ENCODE data around the gene RNF183.

Gene RNF183, protein sequence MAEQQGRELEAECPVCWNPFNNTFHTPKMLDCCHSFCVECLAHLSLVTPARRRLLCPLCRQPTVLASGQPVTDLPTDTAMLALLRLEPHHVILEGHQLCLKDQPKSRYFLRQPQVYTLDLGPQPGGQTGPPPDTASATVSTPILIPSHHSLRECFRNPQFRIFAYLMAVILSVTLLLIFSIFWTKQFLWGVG

DNA sequence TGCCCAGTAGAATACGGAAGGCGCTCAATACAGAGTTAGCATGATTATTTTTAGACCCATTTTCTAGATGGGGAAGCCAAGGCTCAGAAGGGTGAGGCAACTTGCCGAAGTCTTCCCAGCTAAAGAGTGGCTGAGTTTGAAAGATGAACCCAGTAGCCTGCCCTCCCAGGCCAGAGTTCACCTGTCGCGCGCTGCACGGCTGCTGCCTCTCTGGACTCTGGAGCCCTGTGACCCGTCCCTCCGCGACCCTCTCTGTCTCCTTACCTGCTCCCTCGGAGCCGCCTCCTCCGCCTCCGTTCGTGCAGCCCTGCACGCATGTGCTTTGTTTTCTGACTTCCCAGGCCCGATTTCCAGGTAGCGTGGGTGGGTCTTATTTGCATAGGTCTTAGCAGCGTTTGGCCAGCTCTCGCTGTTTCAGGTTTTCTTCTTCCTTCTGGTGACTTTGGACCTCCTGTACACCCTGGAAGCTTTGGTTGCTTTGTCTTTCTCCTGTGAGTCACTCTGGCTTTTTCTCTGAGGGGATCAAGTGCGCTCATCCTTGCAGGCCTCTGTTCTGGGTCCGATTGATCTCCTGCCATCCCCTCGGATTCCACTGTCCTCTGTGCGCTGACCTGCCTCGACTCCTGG lies at the start of gene RNF183:
TSS of gene RNF183 (minus strand) at position 585 of the 627 bp plus-strand sequence. CDS start 5,192 bp downstream, outside the sequence.
- DNase-seq: no peak

DNA sequence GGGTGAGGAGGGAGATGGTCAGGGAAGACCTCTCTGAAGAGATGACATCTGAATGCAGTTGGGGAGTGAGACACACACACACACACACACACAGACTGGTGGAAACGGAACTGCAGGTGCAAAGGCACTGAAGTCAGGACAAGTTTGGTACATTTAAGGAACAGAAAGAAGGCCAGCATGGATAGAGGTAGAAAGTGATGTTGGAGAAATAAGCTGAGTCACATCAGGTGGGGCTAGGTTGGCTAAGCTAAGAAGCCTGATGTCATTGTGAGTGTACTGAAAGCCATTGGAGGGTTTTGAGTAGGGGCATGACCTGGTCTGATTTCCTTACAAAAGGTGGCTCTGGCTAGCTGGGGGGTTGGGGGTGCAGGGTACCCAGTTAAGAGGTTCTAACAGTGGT lies 49.2 kb upstream of the RNF183 start:
- DNase-seq: no peak

DNA sequence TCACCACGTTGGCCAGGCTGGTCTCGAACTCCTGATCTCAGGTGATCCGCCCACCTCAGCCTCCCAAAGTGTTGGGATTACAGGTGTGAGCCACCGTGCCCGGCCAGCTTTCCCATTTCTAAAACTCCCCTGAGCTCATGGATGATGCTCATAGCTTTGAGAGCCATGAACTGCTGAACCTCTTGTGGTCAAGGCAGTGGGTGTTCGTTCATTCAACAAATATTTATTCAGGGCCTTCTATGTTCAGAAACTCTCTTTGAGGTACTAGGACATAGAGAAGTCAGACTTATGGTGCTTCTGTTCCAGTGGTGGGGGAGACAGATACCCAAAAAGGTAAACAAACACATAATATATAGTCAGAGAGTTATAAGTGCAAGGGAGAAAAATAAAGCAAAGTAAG lies 48.8 kb upstream of the RNF183 start:
- DNase-seq: no peak

DNA sequence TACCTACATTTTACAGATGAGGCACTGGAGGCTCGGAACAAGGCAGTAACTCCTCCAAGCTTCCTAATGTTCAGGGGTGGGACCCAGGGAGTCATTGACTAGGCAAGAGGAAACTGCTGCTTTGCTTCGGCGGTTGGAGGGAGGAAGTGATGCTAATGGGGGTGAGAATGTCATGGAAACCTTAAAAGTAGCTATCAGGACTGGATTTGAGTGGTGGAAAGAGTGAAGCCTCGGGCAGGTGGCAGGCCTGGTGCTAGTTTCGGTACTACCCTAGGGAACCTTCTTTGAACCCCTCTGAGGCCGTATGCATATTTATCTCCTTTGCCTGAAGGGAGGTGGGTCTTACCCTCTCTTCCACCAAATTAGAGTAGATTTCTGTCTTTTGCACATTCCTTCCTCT lies 47.8 kb upstream of the RNF183 start:
- no peak for DNase-seq

DNA sequence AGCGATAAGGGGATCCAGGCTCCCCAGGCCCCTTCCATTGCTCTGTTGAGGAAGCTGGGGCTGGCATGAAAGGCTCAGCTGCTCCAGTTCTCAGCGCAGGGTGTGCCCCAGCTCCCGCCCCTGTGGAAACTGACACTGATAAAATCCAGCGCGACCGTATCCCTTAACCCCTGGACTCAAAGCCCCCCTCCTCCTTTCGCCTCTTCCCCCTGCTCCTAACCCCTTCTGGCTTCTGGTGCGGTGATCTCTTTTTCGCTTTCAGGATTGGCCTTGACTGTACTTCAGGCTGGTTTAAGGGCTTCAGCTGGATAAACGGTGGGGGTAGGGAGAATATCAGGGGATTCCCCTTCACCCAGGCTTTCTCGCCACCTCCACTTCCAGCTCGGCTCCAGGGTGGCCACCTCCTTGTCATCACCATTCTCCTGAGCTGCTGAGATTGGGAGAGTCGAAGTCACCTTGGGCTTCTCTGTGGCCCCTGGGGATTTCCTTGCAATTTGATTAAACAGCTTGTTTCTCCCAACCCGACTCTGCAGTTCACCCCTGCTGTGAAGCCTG lies 47.0 kb upstream of the RNF183 start:
- DNase-seq: no peak

DNA sequence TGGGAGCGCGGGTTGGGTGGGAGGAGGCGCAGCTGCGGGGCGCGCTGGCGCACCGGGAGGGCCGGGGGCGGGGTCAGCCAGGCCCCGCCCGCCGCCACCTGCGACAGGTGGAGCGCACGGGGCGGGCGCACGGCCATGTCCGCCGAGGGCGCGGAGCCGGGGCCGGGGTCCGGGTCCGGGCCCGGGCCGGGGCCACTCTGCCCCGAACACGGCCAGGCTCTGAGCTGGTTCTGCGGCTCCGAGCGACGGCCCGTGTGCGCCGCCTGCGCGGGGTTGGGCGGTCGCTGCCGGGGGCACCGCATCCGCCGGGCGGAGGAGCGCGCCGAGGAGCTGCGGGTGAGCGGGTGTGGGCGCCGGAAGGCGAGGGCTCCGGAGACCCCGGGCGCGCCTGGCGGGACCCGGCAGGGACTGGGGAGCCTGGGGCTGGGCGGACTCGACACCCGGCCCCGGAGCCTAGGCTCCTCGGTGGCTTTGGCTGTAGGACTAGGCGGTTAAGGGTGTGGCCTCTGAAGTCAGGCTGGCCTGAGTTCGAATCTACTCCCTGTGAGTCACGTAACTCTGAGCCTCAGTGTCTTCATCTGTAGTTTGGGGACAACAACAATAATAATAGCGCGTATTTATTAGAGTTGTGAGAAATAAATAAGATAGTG lies 46.4 kb upstream of the RNF183 start, which contains the start of gene BSPRY:
TSS of gene BSPRY (plus strand) at position 97 of the 650 bp plus-strand sequence. CDS start at position 136, 39 bp downstream.
- no peak for DNase-seq

DNA sequence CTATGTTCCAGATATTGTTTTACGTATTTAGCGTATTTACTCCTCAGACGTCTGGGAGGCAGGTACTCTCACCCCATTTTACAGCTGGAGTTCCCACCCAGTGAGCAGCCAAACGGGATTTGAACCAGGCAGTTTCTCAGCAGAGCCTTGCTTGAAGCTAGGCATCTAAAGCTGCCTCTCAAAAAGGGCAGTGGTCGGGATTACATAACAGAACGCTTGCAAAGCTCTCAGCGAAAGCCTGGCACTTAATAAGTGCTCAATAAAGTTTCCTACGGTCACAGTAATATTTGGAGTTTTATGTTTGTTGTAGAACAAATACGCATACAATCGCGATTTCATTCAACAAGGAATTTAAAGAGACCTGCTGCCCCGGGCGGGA lies 45.9 kb upstream of the RNF183 start:
- no peak for DNase-seq

DNA sequence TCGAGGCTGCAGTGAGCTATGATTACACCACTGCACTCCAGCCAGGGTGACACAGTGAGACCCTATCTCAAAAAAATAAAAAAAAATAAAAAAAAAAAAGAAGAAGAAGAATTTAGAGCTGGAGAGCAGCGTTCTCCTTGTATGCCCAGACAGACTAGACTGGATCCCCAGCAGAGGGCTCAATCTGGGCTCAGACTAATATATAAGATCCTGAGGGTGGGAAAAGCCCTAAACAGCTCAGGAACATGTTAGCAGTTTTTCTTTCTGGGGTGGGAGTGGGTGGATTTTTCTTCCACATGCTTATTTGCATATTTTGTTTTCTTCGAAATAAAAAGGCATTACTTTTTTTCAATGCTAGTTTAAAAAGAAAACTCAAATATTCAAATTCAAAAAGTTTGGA lies 45.3 kb upstream of the RNF183 start:
- no peak for DNase-seq

DNA sequence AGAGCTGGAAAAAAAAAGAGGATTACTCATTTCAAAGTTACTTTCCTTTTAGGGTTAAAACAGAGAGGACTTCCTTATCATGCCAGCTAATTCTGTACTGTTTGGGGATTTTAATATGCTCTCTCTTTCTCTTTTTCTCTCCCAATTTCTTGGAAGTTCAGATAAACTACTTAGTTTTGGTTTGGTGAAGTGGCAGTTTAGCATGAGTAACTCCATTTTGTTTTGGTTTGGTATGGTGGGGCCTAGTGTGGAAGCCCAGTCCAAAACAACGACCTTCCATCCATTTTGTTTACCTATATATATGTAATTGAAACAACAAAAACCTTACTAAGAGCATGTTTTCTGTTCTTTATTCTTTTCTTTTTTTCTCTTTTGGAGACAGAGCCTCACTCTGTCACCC lies 42.5 kb upstream of the RNF183 start:
- DNase-seq: no peak

DNA sequence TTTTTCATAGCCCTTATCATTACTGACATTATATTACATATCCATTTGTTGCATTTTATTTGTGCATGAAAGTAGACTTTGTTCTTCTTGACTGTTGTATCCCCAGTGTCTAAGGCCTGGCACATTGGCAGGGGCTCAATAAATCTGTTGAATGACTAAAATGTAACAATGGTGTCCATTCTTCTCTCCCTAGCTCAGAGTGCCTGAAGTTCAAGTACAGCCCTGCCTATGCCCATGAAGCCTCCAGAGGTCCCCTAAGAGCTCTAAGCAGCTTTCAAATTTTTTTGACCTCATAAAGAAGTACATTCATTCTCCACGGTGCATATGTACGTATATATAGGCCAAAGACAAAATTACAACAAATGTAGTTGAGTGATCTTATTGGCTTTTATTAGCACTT lies 42.0 kb upstream of the RNF183 start:
- DNase-seq: no peak

DNA sequence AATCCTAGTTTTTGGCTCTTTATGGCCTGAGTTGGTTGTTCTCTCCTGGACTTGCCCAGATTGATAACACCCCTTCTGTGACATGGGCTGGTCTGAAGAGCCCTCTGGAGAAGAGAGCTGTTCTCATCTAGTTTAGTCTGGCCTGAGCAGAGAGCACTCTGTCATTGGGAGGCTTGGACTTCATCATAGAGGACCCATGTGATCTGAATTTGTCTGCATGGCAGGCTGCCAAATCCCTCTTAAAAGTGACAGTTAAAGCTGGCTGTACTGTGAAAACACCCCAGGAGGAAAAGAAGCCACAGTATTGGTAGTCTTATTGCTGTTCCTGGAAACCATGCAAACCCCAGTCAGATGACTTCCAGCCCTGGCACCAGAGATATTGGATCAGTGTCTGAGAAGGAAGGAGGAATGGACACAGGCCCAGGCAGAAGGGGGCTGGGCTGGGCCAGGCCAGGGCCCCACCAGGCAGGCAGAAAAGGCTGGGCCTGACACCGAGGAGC lies 40.6 kb upstream of the RNF183 start:
- DNase-seq: peak; percentile 77 to 78

DNA sequence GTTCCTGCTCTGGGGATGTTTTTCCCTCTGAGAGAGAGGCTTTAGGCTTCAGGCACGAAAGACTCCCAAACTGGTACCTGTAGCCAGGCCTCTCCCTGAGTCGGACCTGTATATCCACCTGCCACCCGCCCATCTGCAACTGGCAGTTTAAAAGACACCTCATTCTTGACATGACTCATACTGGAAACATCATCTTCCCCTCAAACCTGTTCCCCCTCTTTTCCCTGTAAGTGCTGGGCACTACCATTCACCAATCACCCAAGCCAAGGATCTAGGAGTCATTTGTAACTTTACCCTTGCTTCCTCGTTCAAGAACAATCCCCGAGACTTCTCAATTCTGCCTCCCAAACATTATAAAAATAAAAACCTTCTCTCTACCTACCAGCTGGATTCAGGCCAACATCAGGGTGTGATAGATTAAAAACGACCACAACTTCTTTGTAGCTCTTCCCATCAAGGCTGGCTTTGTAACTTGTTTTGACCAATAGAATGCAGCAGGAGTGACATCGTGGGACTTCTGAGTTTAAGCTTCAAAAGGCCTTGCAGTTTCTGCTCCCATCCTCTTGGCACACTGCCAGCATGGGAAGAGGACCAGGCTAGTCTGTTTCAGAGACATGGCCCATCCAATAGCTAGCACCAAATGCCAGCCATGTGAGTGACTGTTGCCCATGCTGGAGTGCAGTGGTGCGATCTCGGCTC lies 38.7 kb upstream of the RNF183 start:
- DNase-seq: no peak

DNA sequence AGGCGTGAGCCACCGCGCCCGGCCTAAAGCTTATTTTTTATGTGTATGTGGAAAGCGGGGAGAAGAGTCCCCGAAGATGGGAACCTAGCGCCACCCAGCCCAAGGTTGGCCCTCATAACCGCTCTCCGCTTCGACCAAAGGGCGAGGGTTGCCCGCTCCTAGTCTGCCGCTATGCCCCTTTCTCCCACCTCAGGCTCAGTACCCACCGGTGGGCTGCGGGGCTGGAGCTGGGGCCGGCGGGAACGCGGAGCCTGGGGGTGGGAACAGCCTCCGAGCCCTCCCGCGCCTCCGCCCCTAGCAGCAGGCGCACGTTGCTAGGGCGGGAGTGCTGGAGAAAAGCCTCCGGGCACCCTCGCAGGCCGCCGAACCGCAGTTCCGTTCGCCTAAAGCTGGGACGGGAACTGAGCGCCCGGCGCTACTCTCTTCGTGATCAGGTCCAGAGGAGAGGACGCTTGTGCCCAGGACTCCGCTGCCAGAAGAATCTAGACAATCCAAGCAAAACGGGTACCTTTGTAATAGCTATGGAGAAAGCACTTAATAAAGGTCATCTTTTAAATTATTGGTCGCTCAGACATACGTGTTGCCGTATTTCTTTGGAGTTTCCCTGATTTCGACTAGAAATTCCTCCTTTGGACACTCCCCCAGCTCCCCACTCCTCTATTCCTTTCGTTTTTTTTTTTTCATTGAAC lies 37.0 kb upstream of the RNF183 start, which contains the start of gene WDR31:
TSS of gene WDR31 (minus strand) at position 265 of the 689 bp plus-strand sequence. CDS start 8,253 bp downstream, outside the sequence.
- peak; percentile 25 to 55 for DNase-seq

DNA sequence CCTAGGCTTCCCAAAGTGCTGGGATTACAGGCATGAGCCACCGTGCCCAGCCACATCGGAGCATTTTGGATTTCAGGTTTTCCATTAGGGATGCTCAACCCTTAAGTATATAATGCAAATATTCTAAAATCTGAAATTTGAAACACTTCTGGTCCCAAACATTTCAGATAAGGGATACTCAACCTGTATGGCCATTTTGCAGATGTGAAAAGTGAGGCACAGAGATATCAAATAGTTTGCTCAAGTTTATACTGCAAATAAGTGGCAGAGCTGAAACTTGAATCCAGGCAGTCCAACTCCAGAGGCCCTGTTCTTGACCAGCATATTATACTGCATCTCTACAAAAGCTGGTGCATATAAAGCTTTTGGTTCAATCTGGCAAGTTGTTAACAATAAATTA lies 34.5 kb upstream of the RNF183 start:
- no peak for DNase-seq

DNA sequence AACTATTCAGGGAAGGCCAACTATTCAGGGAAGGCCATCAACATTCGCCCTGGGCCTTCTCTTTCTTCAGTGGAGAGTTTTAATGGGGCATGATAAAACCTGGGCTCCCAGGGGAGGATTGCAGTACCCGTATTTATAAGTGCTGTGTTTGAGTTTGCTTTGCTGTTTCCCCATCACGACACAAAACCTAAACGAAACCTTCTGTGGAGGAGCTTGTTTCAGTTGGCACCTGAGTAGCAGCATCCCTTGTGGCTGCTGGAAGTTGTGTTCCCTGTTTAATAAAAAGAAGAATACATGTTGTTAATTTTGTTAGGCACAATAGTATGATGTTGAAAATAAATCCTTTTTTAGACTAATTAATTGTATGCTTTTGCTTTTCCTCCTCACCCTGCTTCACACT lies 28.6 kb upstream of the RNF183 start:
- DNase-seq: no peak

DNA sequence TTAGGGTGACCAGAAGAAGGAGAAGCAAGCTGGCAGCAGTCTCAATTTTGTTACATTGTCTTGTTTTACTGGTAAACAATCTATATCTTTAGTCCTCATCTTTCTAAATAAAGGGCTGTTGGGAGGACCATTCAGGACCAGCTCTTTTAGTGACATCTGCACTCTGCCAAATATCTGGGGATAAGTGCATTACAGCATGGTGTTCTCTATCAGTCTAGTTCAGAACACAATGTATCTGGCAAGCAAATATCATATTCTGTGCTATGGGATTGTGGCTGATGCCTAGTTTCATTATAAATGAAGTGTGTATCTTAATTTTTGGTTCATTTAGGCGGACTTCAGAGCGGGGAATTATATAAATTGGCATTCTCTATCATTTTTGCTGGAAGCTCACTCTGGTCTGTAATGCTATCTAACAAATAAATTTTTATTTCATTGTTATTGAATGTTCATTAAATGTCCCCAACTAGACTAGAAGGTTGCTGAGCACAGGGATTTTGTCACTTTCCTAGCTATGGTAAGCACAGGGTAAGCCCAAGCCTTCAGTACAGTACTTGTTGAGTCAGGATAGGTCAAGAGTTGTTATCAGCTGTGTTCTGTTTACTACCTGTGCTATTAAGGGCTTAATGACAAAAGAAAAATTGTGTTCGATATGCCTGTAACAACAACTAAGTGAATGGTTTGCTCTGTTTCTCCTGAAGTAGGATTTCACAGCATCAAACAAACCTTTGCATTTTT lies 25.0 kb upstream of the RNF183 start:
- DNase-seq: no peak

DNA sequence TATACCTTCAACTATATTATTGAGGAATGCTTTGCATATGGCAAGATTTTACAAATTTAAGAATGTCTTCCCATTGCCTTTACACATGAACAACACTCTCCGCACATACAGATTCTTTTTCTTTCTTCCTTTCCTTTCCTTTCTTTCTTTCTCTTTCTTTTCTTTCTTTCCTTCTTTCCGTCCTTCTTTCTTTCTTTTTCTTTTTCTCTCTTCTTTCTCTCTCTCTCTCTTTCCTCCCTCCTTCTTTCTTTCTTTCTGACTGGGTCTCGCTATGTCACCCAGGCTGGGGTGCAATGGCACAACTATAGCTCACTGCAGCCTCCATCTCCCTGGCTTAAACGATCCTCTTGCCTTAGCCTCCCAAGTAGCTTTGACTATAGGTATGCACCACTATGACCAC lies 23.1 kb upstream of the RNF183 start:
- no peak for DNase-seq

DNA sequence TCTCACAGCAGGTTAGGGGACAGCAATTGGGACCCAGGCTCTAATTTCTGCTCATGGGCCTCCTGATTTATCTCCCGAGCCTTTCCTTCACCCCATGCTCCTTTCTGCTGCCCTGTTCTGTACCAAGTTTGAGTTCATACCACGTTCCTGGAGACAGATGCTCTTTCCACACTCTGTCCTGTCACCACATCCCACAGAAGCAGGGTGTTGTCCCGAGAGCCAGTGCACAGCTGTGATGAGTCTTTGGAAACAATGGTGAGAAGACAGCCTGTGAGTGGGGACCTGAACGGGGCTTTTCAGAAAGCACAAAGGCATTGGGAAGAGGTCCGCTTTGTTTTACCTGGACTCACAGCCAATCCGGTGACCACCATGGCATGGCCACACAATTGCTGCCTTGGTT lies 19.5 kb upstream of the RNF183 start:
- DNase-seq: no peak

DNA sequence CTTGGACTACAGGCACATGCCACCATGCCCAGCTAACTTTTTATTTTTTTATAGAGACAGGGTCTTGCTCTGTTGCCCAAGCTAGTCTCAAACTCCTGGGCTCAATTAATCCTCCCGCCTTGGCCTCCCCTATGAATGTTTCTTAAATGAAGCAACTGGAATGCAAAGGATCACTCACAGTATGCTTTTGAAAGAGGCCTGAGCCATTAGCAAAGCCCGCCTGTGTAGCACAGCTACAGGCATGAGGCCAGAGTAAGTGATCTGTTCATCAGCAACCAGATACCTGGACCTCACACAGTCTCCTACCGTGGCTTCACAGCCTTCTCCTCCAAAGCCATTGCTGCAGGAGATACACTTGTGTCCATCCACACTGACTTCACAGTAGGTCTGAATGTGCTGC lies 16.9 kb upstream of the RNF183 start:
- DNase-seq: no peak

DNA sequence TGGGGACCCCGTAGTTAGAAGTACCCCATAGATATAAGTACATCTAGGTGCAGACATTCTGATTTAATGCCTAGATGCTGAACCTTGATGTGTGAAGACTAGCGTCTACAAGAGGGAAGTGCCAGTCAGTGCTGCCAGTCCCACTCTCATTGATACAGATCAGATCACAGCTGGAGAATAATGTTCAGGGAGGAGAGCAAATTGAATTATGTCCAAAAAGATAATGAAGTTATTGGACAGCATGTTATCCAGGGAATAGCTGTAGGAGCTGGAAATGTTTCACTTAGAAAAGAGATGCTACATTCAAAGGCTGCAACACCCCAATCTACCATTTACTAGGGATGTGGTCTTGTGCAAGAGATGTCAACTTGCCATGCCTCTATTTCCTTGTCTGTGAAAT lies 15.9 kb upstream of the RNF183 start:
- no peak for DNase-seq

DNA sequence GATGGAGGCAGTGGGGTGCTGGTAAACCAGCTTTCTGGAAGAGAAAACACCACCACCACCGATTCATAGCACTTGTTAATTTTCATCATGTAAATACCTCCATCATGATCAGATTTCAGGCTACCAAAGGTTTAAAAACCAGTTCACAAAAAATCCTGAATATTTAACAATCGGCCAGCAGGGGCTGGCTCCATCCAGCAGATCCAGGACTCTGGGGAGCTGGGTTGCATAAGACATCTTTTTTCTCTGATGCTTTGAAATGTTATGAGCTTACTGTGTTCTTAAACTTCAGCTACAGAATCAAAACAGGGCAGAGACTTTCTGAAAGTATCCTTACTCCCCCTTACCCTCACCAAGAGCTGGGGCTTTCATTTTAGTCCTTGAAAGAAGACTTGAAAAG lies 14.6 kb upstream of the RNF183 start:
- no peak for DNase-seq

DNA sequence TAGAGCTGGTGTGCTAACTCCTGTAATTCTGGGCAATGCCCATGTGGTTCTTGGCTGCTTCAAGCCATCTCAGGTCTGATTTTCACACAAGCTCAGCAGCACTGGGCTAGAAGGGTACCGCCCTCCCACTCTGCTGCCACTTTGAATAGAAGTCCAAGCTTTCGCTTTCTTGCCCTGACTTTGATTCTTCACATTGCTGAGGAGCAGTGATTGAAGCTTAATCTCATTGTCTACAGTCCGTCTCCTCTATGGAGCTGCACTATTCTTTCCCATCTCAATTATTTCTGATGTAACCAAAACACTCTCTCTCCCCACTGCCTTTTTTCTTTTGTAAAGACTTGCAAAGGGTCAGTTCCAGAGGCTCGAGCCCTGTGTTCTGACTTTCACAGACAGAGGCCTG lies 12.9 kb upstream of the RNF183 start:
- DNase-seq: no peak
